HG03045 (cell line): ENCODE data around the gene TGFBR3.
A peak's percentile ranks its signal among the peaks of the same experiment; 100 is the strongest.

Experiments
- ATAC-seq: cut with Tn5 transposase; IDR thresholded peaks from one replicate; pipeline ENCODE4 v1.9.1; 2021; ENCODE audit warnings: mild to moderate bottlenecking, moderate library complexity; ENCODE audit not compliant: unreplicated experiment

The TGFBR3 gene

GRCh38 chr1:91764471-91765115, 121.4 kb downstream of the TGFBR3 start:
- ATAC-seq, result no peak

- ATAC-seq, result no peak
Measured at GRCh38 chr1:91763252-91763651, 122.7 kb downstream of the TGFBR3 start.

GRCh38 chr1:91761295-91761721, 124.6 kb downstream of the TGFBR3 start:
- no peak for ATAC-seq

GRCh38 chr1:91760512-91760911, 125.4 kb downstream of the TGFBR3 start:
- ATAC-seq, result no peak

- ATAC-seq, result no peak
Measured at GRCh38 chr1:91759076-91759475, 126.9 kb downstream of the TGFBR3 start.

- no peak for ATAC-seq
Measured at GRCh38 chr1:91757763-91758460, 128.0 kb downstream of the TGFBR3 start.

- no peak for ATAC-seq
Measured at GRCh38 chr1:91755702-91756287, 130.2 kb downstream of the TGFBR3 start.

GRCh38 chr1:91754816-91755580, 131.0 kb downstream of the TGFBR3 start:
- no peak for ATAC-seq

- ATAC-seq, result peak; percentile 73
Measured at GRCh38 chr1:91754348-91754747, 131.6 kb downstream of the TGFBR3 start.

- no peak for ATAC-seq
Measured at GRCh38 chr1:91753878-91754277, 132.1 kb downstream of the TGFBR3 start.

- peak; percentile 48 for ATAC-seq
Measured at GRCh38 chr1:91752324-91752723, 133.6 kb downstream of the TGFBR3 start.

GRCh38 chr1:91751275-91751674, 134.7 kb downstream of the TGFBR3 start:
- ATAC-seq, result no peak

GRCh38 chr1:91750398-91750996, 135.5 kb downstream of the TGFBR3 start:
- ATAC-seq, result no peak

- ATAC-seq, result no peak
Measured at GRCh38 chr1:91749788-91750231, 136.1 kb downstream of the TGFBR3 start.

GRCh38 chr1:91747666-91748065, 138.3 kb downstream of the TGFBR3 start:
- ATAC-seq, result no peak

GRCh38 chr1:91746728-91747338, 139.1 kb downstream of the TGFBR3 start:
- ATAC-seq, result no peak

- ATAC-seq, result no peak
Measured at GRCh38 chr1:91745640-91746373, 140.1 kb downstream of the TGFBR3 start.

GRCh38 chr1:91744953-91745639, 140.9 kb downstream of the TGFBR3 start:
- no peak for ATAC-seq

GRCh38 chr1:91742848-91743292, 143.1 kb downstream of the TGFBR3 start:
- ATAC-seq, result no peak
